Inferior parietal cortex (tissue), 1 donor: Measurements from ENCODE around the gene PTBP3.

ENCODE experiments used
- DNase-seq: peaks from one replicate; pipeline ENCODE4 v3.0.0-alpha.2; 2016; ENCODE audit errors: extremely low spot score

Gene PTBP3

DNA sequence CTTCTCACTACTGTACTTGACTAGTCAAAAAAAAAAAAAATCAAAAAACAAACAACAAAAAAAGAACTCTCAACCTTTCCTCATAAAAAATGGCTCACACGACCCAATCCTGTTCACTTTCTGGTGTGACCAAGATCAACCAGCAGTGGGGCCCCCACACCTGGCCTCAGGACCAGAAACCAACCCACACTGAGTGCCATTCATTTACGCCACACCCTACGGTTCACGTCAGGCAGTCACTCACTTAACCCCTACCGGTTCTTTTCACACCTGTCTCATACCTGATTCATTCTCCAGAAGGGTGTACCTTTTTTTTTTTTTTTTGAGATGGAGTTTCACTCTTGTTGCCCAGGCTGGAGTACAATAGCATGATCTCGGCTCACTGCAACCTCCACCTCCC, 164.1 kb downstream of the PTBP3 start:
- DNase-seq: no peak

- no peak for DNase-seq
Observed at GRCh38 chr9:112168197-112168596, 165.2 kb downstream of the PTBP3 start.
